Coronary artery (tissue), 2 donors: ENCODE data around the gene SCAF1.

Experiments
- DNase-seq: peaks from one replicate; pipeline ENCODE4 v3.0.0-alpha.2; 2017; ENCODE audit warnings: low spot score
- H3K27ac ChIP-seq, 2 donors: fragments of 200-600 bp; sonication (generic); one replicate each; pipeline ENCODE4 v1.5.1; 2016 to 2019
- H3K4me3 ChIP-seq: fragments of 200-600 bp; sonication (generic); 2 replicates; pipeline ENCODE4 v1.5.1; 2016; ENCODE audit warnings: mild to moderate bottlenecking, moderate library complexity
- CTCF ChIP-seq: fragments of 200-600 bp; sonication (generic); IDR thresholded peaks from one replicate; pipeline ENCODE4 v1.5.1; 2019; ENCODE audit warnings: antibody characterized with exemption

Gene SCAF1

GRCh38 chr19:49655570-49656455 lies 13.8 kb downstream of the SCAF1 start:
- no peak overlapping the region for H3K4me3 ChIP-seq
- no peak overlapping the region for H3K27ac ChIP-seq
- TF ChIP-seq CTCF: no peak
- no peak for DNase-seq

DNA sequence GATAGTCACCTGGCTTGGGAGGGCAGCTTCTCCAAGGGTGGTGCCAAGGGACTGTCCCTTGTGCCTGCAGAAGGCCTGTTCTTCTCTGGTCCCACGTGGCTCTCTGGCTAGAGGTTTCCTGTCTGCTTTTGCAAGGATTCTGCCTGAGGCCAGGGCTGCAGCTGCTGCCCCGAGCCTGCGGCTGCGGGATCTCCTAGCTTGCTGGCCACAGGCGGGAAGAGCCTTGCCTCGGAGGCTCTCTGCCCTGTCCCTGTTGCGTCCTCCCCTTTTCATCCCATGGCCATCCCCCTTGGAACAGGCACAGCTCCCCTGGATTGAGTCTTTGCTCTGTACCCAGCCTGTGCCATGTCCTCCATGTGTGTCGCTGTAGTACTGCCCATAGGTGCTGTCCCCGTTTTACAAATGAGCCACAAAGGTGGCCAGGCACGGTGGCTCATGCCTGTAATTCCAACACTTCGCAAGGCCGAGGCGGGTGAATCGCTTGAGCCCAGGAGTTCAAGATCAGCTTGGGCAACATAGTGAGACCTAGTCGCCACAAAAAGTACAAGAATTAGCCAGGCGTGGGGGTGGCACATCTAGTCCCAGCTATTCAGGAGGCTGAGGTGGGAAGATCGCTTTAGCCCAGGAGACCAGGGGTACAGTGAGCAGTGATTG lies 14.6 kb downstream of the SCAF1 start:
- Histone ChIP-seq H3K27ac (no peak overlapping the region), H3K4me3 (no peak overlapping the region)
- no peak for TF ChIP-seq CTCF
- no peak for DNase-seq

GRCh38 chr19:49657493-49658138 lies 15.6 kb downstream of the SCAF1 start:
- no peak for TF ChIP-seq CTCF
- no peak for DNase-seq
- H3K27ac ChIP-seq: no peak overlapping the region
- no peak overlapping the region for H3K4me3 ChIP-seq

- no peak for TF ChIP-seq CTCF
- H3K27ac ChIP-seq: no peak overlapping the region
- H3K4me3 ChIP-seq: no peak overlapping the region
- no peak for DNase-seq
Observed at GRCh38 chr19:49658139-49658517, 16.1 kb downstream of the SCAF1 start.

DNA sequence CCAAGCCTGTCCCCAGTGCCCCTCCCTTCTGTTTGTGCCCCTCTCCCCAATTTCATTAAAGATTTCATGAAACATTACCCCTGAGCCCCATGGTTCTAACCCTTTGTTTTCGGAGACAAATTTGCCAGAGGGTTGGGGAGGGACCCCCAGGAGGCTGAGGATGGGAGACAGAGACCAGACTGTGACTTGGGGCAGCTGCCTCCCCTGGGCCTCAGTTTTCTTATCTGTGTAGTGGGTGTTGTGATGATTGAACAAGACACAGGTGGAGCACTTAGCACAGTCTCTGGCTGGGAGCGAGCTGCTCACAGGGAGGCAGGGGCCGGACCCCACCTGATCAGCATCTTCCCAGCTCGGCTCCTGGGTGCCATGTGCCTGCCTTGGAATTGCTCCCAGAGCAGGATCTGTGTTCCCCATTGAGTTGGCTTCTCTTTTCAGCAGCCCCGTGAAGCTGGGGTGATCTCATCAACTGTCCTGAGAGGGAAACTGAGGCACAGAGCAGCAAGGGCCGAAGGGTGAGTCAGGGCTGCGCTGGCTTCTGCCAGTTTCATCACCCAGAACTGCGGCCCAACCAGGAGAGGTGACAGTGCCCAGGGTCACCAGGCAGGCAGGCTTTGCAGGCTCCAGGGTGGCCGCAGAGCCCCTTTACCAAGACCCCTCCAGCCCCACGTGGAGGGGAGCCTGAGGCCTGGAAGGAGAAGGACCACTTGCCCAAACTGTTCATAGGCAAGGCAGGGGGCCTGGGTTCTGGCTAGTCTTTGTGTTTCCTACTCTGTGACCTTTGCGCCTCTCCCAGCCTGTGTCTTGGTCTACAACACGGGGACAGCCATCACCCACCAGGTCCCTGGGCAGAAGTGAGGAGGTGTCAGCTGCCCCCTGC lies 16.8 kb downstream of the SCAF1 start:
- H3K27ac ChIP-seq: no peak overlapping the region
- no peak for TF ChIP-seq CTCF
- H3K4me3 ChIP-seq: no peak overlapping the region
- no peak for DNase-seq

DNA sequence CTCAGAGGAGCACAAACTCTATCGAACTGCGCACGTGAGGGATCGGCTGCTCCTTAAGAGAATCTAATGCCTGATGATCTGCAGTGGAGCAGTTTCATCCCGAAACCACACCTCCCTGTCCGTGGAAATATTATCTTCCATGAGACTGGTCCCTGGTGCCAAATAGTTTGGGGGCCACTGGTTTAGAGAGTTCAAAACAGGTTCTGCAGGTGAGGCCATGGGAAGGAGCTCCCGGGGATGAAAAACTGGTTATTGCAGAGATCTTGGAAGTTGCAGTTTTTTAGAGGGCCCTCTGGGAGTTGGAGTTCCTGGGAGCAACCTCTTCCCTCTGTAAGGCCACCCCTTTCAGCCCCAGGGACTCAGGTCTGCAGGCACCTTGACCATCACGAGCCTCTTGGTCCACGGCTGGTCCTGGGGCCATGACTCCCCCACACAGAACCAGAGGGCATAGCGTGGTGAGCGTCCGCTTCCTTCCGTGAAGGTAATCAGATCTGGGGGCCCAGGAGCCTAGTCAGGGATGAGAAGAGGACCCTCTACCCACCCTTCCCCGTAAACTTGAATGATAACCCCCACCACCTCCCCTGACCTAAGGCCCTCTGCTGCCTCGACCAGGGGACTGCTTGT lies 18.4 kb downstream of the SCAF1 start:
- TF ChIP-seq CTCF: no peak
- H3K27ac ChIP-seq: no peak overlapping the region

More for the DNA sequence above, 18.4 kb downstream of the SCAF1 start:
- no peak for DNase-seq
- H3K4me3 ChIP-seq: no peak overlapping the region
